Stimulated activated CD8-positive, alpha-beta memory T cell treated with anti-CD3 and anti-CD28 coated beads, Interleukin-4, amount 100 ng/mL, for 48 hours (primary cell): ENCODE results near the gene CPSF4L.
"Not testable (repeated sequence)": the region's sequence is repeated elsewhere in the genome, so short reads cannot be mapped to it uniquely, and the experiment has no call there.

ENCODE experiments used
- DNase-seq: peaks from one replicate; pipeline ENCODE4 v3.0.0-alpha.2; 2020

CPSF4L gene, protein sequence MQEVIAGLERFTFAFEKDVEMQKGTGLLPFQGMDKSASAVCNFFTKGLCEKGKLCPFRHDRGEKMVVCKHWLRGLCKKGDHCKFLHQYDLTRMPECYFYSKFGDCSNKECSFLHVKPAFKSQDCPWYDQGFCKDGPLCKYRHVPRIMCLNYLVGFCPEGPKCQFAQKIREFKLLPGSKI

DNA sequence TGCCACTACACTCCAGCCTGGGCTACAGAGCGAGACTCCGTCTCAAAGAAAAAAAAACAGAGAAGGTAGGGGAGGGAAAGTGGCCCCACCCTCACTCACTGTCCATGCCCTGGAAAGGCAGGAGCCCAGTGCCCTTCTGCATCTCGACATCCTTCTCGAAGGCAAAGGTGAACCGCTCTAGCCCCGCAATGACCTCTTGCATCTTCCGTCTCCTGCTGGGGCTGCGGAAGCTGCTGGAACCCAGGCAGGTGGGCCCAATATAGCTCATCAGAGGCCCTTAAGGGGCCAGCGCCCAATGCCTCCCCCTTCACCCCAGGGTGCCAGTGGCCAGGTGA is at the start of gene CPSF4L:
Gene CPSF4L, minus strand, starts transcription at position 264 of the 335 bp plus-strand sequence. Its CDS starts 62 bp downstream, at position 202.
- no peak for DNase-seq

DNA sequence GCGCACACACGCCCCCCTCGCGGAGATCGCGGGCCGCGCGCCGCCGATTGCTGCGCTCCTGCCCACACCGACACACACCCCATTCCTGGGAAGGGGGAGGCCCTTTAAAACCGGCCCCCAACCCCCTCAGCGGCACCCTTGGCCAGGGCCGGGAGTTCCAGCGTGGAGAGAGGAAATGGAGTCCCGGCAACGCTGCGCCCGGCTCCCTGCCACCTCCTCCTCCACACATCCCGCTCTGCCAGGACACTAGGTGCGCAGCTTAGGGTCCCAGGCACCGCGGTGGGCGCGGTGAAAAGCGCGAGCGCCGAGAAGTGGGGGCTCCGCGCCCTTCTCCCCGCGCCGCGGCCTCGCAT is 49.7 kb upstream of the CPSF4L start:
- DNase-seq = no peak

DNA sequence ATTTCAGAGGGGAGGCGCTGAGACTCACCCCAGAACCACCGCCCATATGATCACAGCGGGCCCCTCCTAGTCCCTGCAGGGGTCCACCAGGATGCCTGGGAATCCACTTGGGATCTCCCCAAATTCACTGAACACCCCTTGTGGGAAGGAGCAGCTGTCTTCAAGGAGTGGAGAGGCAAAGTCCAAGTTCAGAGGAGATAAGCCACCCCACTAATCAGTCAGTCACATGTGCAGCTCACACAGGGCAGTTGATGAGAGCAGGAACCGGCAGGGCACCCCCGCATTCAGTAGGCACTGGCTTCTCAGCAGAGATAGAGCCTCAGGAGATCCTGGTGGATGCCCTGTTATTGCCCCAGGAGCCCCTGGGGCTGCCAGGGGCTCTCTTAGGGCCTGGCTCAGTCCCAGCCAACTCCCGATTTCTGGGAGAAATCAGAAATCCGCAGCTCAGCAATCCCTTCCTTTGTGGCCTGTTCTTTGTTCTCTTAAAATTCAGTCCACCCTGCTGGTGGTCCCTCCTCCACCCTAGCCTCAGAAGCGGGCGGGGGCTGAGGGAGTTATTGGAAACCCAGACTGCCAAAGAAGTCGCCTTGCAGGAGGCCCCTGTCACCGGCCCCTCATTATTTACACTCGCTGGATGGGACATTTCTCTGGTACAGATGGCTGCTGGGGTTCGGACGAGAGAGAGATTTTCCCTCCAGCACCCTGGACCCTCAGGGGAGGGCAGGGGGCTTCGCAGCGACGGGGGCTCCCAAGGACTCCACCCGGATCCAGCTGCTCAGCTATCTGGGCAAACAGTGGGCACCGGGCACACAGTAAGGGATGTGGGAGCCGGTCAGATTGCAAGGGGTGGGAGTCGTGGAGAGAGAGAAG is 48.3 kb upstream of the CPSF4L start:
- no peak for DNase-seq

DNA sequence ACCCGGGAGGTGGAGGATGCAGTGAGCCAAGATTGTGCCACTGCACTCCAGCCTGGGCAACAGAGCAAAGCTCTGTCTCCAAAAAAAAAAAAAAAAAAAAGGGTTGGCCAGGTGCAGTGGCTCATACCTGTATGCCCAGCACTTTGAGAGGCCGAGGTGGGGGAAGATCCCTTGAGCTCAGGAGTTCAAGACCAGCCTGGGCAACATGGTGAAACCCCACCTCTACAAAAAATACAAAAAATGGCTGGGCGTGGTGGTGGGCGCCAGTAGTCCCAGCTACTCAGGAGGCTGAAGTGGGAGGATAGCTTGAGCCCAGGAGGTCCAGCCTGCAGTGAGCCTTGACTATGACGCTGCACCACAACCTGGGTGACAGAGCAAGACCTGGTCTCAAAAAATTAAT is 47.3 kb upstream of the CPSF4L start:
- not testable (repeated sequence) for DNase-seq

DNA sequence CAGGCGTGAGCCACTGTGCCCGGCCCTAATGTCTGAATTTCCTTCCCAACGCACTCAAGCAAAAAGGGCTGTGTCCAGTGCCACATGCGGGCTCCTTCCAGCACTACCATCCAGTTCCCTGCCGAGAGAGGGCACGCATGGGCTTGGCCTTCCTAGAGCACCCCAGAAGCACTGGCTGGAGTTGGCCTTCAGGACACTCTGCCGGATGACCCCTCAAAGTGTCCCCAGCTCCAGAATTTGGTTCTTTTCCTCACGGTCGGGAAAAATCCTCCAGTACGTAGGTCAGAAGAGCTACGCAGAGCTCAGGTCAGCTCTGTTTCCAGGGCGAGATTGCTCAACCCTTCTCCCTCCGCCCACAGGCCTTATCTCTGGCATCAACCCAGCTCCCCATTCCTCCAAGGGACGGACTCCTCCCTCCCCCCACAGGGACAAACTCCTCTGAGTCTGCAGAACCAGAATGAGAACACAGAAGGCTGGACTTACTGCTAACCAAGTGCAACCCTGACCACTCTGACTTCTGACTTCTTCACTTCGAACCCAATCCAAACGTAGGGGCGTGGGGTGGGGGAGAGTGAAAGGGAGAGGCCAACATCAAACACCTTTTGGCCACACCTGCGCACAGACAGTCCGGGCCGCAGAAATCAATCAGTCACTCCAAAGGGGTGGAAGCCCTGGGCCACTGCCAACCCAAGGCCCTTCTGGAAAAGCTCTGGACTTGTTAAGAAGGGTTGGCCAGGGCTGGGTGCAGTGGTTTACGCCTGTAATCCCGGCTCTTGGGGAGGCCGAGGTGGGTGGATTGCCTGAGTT is 46.5 kb upstream of the CPSF4L start:
- no peak for DNase-seq

DNA sequence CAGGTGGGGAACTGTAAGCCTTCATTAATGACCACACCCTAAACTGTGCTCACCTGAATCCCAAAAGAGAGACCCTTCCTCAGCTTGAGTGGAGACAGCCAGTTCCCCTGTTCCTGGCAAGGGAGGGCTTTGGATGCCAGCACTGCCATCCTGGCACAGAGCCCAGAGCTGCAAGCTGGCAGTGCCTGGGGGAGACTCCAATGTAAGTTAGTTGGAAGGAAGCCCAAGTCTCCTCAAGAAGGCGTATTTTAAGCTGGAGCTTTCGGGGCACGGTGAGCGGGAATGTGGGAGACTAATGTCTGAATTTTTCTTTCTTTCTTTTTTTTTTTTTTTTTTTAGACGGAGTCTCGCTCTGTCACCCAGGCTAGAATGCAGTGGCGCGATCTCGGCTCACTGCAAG is 45.5 kb upstream of the CPSF4L start:
- no peak for DNase-seq

DNA sequence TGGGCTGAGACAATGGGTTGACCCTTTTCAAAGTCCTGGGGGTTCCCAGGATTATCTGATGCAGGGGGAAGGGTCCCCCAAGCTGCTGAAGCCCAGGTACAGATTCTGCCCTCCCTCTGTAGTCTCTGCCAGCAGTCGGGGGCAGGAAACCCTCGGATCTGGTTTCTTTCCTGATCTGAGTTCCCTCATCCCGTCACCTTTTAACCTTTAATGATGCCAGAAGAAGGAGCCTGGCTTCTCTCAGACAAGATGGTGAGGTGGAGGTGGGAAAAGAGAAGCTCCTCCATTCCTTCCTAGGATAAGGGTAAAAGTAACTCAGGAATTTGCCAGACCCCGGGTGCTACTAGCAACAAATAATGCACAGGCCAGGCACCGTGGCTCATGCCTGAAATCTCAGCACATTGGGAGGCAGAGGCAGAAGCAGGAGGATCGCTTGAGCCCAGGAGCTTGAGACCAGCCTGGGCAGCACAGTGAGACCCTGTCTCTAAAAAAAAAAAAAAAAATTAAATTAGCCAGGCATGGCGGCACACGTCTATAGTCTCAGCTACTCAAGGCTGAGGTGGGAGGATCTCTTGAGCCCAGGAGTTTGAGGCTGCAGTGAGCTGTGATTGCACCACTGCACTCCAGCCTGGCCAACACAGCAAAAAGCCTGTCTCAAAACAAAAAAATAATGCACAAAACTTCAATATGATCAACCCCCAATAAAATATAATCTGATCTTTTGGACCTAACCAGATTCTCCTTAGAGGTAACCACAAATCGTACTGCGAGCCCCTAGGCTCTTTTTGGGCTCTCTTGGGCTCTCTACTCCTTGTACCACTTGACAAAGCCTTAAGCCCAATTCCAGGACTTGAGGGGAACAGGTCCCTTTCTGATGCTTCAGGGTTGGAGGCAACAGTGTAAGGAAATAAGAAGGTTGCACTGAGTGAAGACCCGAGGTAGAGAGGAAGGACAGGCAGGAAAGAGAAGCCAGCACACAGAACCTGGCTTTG is 44.5 kb upstream of the CPSF4L start:
- no peak for DNase-seq

DNA sequence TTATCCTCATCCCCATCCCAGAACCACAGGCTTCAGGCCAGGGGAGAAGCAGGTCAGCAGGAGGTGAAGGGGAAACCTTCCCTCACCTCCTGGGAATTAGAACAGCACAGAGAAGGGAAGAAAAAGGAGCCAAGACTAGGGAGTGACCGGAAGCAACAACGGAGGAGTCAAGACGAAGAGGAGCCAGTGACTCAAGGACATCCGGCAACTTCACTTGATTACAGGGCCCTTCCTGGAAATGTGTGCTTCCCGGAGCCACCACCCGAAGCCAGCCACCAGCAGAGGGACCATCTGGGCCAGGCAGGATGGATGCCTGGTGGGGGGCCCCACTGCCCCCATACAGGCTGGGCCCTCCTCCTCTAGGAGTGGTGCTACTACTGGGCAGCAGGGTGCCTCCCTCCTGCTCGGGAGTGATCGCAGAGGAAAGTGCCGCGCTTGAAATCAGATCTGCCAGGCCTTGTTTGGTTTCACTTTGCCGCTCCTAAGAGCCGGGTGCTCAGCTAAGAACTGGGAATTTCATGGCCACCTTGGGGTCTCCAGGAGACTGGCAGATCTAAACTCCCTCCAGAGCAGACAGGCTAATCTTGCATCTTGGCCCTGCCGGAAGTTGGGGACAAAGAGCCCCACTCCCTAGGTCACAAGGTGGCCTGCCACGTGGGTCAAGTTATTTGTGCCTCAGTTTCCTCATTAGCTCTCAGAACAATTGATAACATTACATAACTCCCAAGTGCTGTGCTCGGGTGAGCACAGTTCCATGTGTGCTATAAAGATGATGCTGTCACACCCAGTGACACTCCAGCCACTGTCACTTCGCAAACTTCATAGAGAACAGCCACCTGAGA is 43.5 kb upstream of the CPSF4L start:
- DNase-seq = no peak

DNA sequence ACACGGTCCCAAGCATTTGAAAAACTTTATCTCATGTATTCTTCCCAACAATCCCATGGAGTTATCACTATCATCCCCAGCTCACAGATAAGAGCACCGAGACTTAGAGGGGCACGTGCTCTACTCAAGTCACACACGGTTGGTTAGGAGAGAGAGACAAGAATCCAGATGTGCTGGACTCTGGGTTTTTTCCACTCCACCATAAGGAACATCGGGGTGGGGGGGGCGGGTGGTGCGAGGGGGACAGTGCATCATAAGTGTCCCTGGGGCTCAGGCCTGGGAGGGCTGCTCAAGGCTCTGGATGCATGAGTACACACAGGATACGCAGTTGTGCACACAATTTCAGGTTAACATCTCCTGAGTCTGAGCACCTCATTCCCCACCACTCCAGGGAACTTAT is 42.8 kb upstream of the CPSF4L start:
- DNase-seq = no peak

DNA sequence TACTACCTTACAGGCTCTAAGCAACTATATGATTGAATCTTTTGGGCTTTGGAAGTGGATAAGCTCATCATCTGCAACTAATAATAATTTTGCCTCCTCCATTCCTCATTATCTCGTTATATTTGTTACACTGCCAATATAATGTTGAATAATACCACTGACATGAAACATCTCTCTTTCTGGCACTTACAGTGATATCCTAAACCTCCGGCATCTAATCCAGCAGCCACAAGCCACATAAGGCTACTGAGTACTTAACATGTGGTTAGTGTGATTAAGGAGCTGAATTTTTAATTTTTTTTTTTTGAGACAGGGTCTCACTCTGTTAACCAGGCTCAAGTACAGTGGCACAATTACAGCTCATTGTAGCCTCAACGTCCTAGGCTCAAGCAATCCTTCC is 40.5 kb upstream of the CPSF4L start:
- DNase-seq = no peak

DNA sequence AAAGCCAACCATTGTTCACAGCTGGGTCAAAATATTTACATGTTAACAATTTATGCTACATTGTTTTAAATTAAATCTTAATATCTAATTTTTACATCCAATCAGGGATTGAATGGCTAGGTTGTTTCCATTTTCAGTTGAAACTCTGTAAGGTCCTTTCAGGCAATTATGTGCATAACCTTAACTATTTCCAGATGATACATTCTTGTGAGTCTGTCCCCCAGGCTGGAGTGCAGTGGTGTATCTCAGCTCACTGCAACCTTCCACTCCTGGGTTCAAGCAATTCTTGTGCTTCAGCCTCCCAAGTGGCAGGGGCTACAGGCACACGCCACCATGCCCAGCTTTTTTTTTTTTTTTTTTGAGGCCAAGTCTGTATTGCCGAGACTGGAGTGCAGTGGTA is 39.7 kb upstream of the CPSF4L start:
- no peak for DNase-seq

DNA sequence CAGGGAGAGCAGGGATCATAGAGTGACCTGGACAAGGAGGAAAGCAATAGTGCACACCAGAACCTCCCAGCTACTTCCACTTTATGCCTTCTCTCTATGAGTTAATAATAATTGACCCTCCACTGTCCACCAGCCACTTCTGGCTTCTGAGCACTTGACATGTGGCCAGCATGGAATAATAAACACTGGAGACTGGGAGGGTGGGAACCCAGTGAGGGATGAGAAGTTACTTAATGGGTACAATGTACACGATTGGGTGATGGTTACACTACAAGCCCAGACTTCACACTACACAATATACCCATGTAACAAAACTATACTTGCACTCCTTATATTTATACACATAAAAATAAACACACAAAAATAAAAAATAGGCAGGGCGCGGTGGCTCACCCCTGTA is 38.7 kb upstream of the CPSF4L start:
- no peak for DNase-seq

DNA sequence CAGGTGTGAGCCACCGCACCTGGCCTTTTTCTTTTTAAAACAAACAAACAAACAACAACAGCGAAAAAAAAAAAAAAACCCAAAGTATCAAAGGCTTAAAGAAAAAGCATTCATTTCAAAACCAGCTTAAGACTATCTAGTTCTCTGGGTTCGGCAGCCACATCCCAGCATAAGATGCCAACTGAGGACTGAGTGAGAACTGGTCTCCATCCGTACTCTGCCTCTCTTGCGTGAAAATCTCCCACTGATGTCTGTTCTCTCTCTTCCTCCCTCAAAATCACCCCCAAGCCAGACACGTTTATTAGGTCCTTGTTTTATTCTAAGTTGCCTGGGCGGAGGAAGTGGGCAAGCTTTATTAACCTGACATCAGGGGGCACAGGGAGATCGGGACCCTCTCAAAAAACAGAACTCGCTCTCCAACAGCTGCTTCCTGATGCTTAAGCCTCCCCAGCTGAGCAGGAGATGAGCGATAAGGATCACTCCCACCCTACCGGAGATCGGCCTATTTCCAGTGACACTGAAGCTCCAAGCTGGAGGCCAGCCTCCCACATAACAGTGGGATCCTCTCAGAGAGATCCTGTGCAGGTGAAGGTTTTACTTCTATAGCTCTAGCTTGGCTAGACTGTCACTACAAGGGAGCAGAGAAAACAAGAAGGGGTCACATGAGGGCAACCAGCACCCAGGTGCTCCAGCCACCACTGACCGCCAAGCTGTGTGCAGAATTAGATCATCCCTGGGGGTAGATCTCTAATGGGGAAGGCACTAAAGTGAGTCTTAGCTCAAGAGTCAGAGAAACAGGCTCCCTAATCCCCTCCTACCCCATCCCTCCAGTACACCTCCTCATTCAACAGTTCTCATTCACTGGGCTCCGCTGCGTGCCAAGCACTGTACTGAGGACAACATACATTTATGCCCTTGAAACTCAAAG is 36.5 kb upstream of the CPSF4L start:
- no peak for DNase-seq

DNA sequence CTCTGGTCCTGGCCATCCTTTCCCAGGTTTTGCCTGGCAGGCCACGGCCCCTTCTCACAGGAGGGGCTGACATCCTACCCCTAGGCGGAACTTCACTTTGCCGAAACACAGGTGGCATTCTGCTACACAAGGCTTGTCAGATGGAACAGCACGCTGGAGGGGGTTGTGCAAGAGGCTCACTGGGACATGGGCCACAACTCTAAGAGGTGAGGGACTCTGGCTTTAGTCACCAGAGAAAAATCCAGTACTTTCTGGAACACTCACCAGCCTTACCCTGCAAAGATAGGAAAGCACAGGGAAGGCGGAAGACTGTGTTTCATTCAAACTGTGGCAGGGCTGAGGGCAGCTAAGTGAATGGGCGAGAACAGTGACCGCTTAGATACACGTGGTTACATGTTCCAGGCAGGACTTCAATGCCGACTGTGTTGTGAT is 31.8 kb upstream of the CPSF4L start:
- DNase-seq = no peak

DNA sequence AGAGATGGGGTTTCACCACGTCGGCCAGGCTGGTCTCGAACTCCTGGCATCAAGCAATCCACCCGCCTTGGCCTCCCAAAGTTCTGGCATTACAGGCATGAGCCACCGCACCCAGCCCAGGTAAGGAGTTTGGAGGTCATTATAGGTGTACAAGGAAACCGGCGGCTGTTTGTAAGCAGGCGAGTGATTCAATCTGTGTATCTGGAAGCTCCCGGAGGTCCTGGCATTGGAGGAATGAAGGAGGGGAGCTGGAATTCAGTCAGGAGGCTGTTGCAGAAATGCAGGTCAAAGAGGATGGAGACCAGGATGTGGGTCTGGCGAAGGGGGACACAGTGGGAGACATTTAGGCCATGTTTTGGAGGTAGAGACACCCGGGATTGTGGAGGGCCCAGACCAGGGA is 31.4 kb upstream of the CPSF4L start:
- DNase-seq = no peak

DNA sequence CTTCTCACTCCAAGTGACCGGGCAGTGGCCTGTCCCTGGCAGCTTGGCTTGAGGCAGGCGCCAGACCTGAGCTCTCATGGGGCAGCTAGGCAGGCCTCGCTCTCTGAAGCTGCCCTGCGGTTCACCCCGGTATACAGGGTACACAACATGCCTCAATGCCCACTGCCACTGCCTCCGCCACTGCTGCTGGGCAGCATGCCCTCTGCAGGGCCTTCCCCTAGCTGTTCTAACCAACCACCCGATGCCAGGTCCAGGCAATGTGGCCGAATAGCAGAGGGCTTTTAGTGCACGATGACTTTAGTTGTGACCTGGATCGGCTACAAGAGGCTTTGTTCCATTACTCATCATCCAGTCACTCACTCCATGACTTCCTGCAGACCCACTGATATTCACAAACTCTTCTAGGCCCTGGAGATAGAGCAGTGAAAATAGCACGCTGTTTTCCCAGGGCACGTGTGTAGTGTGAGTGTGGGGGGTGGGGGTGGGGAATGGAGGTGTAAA is 30.4 kb upstream of the CPSF4L start:
- no peak for DNase-seq

DNA sequence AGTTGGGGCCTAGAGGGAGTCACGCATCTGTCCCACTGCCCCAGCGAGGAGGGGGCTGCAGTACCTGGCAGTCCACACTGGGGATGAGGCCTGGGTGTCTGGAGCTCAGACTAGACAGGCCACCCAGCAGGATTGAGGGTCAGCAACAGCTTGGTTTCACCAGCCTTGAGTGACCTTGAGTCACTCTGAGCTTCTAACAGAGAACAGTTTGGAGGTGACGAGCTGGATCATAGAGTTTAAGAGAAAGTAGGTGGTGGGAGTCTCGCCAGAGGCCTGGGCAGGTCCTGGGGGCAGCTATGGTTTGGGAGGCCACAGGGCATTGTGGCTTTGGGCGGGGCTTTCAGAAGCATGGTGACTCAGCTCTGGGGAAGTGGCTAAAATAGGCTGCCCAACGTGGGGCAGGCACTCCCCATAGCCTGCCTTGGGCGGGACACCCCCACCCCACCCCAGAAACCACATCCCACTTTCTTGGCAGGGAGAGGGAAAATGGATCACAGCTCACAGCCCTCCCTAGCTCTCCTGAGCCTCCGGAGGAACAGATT is 29.7 kb upstream of the CPSF4L start:
- no peak for DNase-seq

DNA sequence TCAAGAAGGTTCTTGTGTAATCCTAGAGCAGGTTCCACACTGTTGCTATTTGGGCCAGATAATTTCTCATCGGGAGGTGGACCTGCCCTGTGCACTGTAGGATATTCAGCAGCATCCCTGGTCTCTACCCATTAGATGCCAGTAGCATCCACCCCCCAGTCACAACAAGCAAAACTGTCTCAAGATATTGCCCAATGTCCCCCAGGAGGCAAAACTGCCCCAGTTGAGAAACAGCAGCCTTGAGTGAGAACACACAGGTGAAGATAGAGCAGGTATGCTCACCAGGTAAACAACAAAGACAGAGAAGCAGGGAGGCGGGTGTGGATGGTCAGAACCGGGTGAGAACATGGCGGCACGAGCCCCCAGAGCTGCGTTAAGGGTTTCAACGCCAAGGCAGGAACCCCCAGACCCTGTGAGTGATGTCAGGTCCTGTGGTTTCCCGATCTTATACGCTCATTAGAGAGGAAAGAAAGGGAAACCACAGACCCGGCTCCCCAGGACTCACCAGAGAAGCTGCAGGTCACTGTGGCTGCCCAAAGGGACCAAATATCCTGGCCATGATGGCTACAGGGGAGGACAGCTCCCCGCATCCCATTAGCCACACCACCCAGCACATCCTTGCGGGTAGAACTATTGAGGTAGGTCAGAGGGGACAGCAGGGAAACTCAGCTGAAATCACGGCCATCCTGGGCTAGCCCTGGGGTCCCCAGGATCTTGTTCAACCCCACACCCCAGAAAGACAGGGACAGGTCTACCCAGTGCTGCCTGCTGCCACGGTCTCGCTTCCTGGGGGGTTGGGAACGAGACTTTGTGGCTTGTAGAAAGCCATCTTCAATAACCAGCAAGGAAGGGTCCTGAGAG is 28.9 kb upstream of the CPSF4L start:
- DNase-seq = no peak
